Activated CD4-positive, alpha-beta T cell treated with anti-CD3 and anti-CD28 coated beads for 36 hours (primary cell): ENCODE data around the gene TTLL11. TPM values are rescaled to one million over a fixed set of nuclear protein-coding genes. Genes with fewer than 3 reads are reported as not detected.

Experiments
- ATAC-seq: fragments of 200-7000 bp; cut with Tn5 transposase; one replicate; pipeline ENCODE4 v1.10.0; 2021; ENCODE audit warnings: mild to moderate bottlenecking, moderate library complexity
- CTCF ChIA-PET: fragments of 350-600 bp; sonication (Branson Sonifier 250); formaldehyde crosslinking; loops from one replicate; lab custom pipeline; 2021; ENCODE audit warnings: antibody characterized with exemption; lab: Charles Lee
- POLR2A ChIA-PET: fragments of 350-600 bp; sonication (Branson Sonifier 250); formaldehyde crosslinking; loops from one replicate; lab custom pipeline; 2021; ENCODE audit warnings: antibody characterized with exemption, inconsistent platforms; lab: Charles Lee
- DNase-seq: peaks from one replicate; pipeline ENCODE4 v3.0.0-alpha.2; 2020
- H3K27ac Mint-ChIP-seq: one replicate; pipeline ENCODE4 v1.8.0; 2021; ENCODE audit warnings: mixed read lengths
- H3K27me3 Mint-ChIP-seq: one replicate; pipeline ENCODE4 v1.8.0; 2021; ENCODE audit warnings: mixed read lengths
- H3K36me3 Mint-ChIP-seq: one replicate; pipeline ENCODE4 v1.8.0; 2021; ENCODE audit warnings: low read depth, mixed read lengths
- H3K4me1 Mint-ChIP-seq: one replicate; pipeline ENCODE4 v1.8.0; 2021; ENCODE audit warnings: mixed read lengths
- H3K4me3 Mint-ChIP-seq: one replicate; pipeline ENCODE4 v1.8.0; 2021; ENCODE audit warnings: mild to moderate bottlenecking, moderate library complexity, mixed read lengths
- H3K9me3 Mint-ChIP-seq: one replicate; pipeline ENCODE4 v1.8.0; 2021; ENCODE audit warnings: low read depth, mixed read lengths
- intact Hi-C, 2 experiments: fragments of 100-400 bp; cut with DNase I in 1 of 2; cut with micrococcal nuclease in 1 of 2; formaldehyde crosslinking; loops; one replicate each; pipeline versions ENCODE4 v1.14.2 to v1.15.1; 2022 to 2024; cut with DNase I, micrococcal nuclease
- total RNA-seq, 2 experiments: library from RNA; stranded (reverse); gene quantifications; one replicate each; pipeline ENCODE4 v1.2.3, GENCODE V29; 2021

The TTLL11 gene
- total RNA-seq, 2 experiments from 2014 or later = 1.3 to 1.8 TPM

- POLR2A ChIA-PET = no interaction called here
- no peak for DNase-seq
- intact Hi-C loops = no loop called here
- no peaks in the 10 kb centered on the region for H3K9me3 Mint-ChIP-seq
- no peaks in the 10 kb centered on the region for H3K36me3 Mint-ChIP-seq
- no peak for ATAC-seq
- CTCF ChIA-PET = interaction anchor here (0.6 kb wide), 1 partner anchor 41 kb away, joined by 4 read pairs; no protein-coding TSS in a partner anchor
- peaks cover 10% of the 10 kb centered on the region for H3K4me1 Mint-ChIP-seq
- no peak overlapping the region for H3K4me3 Mint-ChIP-seq
- no peaks in the 10 kb centered on the region for H3K27me3 Mint-ChIP-seq
- no peak overlapping the region for H3K27ac Mint-ChIP-seq
Measured at GRCh38 chr9:121786998-121787422, 306.1 kb downstream of the TTLL11 start.

GRCh38 chr9:121786543-121786948, 306.6 kb downstream of the TTLL11 start:
- DNase-seq (no peak), ATAC-seq (no peak)
- Mint-ChIP-seq H3K27ac (no peak overlapping the region), H3K27me3 (no peaks in the 10 kb centered on the region), H3K36me3 (no peaks in the 10 kb centered on the region), H3K9me3 (no peaks in the 10 kb centered on the region), H3K4me1 (peaks cover 10% of the 10 kb centered on the region), H3K4me3 (no peak overlapping the region)
- POLR2A ChIA-PET = no interaction called here
- intact Hi-C loops = no loop called here
- CTCF ChIA-PET = interaction anchor here (0.6 kb wide), 1 partner anchor 41 kb away, joined by 4 read pairs; no protein-coding TSS in a partner anchor

GRCh38 chr9:121785673-121786542, 307.2 kb downstream of the TTLL11 start:
- CTCF ChIA-PET = no interaction called here
- no peak for DNase-seq
- Mint-ChIP-seq H3K36me3 (no peaks in the 10 kb centered on the region), H3K4me3 (no peak overlapping the region), H3K4me1 (peaks cover 10% of the 10 kb centered on the region), H3K9me3 (no peaks in the 10 kb centered on the region), H3K27ac (no peak overlapping the region), H3K27me3 (no peaks in the 10 kb centered on the region)
- intact Hi-C loops = no loop called here
- POLR2A ChIA-PET = no interaction called here
- ATAC-seq = no peak

GRCh38 chr9:121784731-121785411, 308.2 kb downstream of the TTLL11 start:
- CTCF ChIA-PET = interaction anchor here (0.7 kb wide), 1 partner anchor 210 kb away, joined by 4 read pairs; no protein-coding TSS in a partner anchor
- Mint-ChIP-seq H3K9me3 (no peaks in the 10 kb centered on the region), H3K4me3 (no peak overlapping the region), H3K36me3 (no peaks in the 10 kb centered on the region), H3K27me3 (no peaks in the 10 kb centered on the region), H3K27ac (no peak overlapping the region), H3K4me1 (peaks cover 10% of the 10 kb centered on the region)
- intact Hi-C loops = no loop called here
- DNase-seq (no peak), ATAC-seq (no peak)
- POLR2A ChIA-PET = no interaction called here

GRCh38 chr9:121783521-121784507, 309.3 kb downstream of the TTLL11 start:
- ChIA-PET CTCF (interaction anchor here (0.5 kb wide), 1 partner anchor 210 kb away, joined by 3 read pairs; no protein-coding TSS in a partner anchor), POLR2A (no interaction called here)
- Mint-ChIP-seq H3K4me3 (no peak overlapping the region), H3K27ac (no peak overlapping the region), H3K27me3 (no peaks in the 10 kb centered on the region), H3K36me3 (no peaks in the 10 kb centered on the region), H3K4me1 (peaks cover 10% of the 10 kb centered on the region), H3K9me3 (no peaks in the 10 kb centered on the region)
- intact Hi-C loops = no loop called here
- DNase-seq = no peak
- ATAC-seq = peak; percentile 33

GRCh38 chr9:121783111-121783510, 310.0 kb downstream of the TTLL11 start:
- no peak for ATAC-seq
- ChIA-PET POLR2A (no interaction called here), CTCF (no interaction called here)
- no peaks in the 10 kb centered on the region for H3K27me3 Mint-ChIP-seq
- intact Hi-C loops = no loop called here
- H3K4me1 Mint-ChIP-seq = peaks cover 10% of the 10 kb centered on the region
- H3K9me3 Mint-ChIP-seq = peaks cover 2% of the 10 kb centered on the region
- no peak overlapping the region for H3K4me3 Mint-ChIP-seq
- DNase-seq = no peak
- no peak overlapping the region for H3K27ac Mint-ChIP-seq
- no peaks in the 10 kb centered on the region for H3K36me3 Mint-ChIP-seq

- H3K4me1 Mint-ChIP-seq = peaks cover 10% of the 10 kb centered on the region
- H3K9me3 Mint-ChIP-seq = peaks cover 2% of the 10 kb centered on the region
- H3K27ac Mint-ChIP-seq = no peak overlapping the region
- DNase-seq (no peak), ATAC-seq (no peak)
- no peaks in the 10 kb centered on the region for H3K27me3 Mint-ChIP-seq
- intact Hi-C loops = no loop called here
- POLR2A ChIA-PET = no interaction called here
- CTCF ChIA-PET = no interaction called here
- no peak overlapping the region for H3K4me3 Mint-ChIP-seq
- no peaks in the 10 kb centered on the region for H3K36me3 Mint-ChIP-seq
Measured at GRCh38 chr9:121782514-121783110, 310.5 kb downstream of the TTLL11 start.

GRCh38 chr9:121781701-121782464, 311.2 kb downstream of the TTLL11 start:
- DNase-seq (no peak), ATAC-seq (no peak)
- Mint-ChIP-seq H3K4me1 (peaks cover 10% of the 10 kb centered on the region), H3K9me3 (peaks cover 2% of the 10 kb centered on the region), H3K27me3 (no peaks in the 10 kb centered on the region), H3K27ac (no peak overlapping the region), H3K4me3 (no peak overlapping the region), H3K36me3 (no peaks in the 10 kb centered on the region)
- intact Hi-C loops = no loop called here
- POLR2A ChIA-PET = no interaction called here
- CTCF ChIA-PET = interaction anchor here (0.7 kb wide), 1 partner anchor 87 kb away, joined by 3 read pairs; no protein-coding TSS in a partner anchor

- CTCF ChIA-PET = interaction anchor here (0.7 kb wide), 1 partner anchor 87 kb away, joined by 3 read pairs; no protein-coding TSS in a partner anchor
- Mint-ChIP-seq H3K27ac (no peak overlapping the region), H3K4me1 (peaks cover 10% of the 10 kb centered on the region), H3K27me3 (no peaks in the 10 kb centered on the region), H3K36me3 (no peaks in the 10 kb centered on the region), H3K9me3 (peaks cover 2% of the 10 kb centered on the region), H3K4me3 (no peak overlapping the region)
- intact Hi-C loops = no loop called here
- POLR2A ChIA-PET = no interaction called here
- ATAC-seq (no peak), DNase-seq (no peak)
Measured at GRCh38 chr9:121781145-121781548, 312.0 kb downstream of the TTLL11 start.
